Muscle layer of colon (tissue), 2 donors: Measurements from ENCODE around the gene CRP.
"Not testable (repeated sequence)": the region's sequence is repeated elsewhere in the genome, so short reads cannot be mapped to it uniquely, and the experiment has no call there.

Source experiments
- H3K27ac ChIP-seq: one replicate; pipeline ENCODE4 v1.7.0; 2013; ENCODE audit warnings: low read depth, mild to moderate bottlenecking, low read length, moderate library complexity
- H3K27me3 ChIP-seq, 2 donors: one replicate each; pipeline ENCODE4 v1.7.0; 2013; ENCODE audit warnings: low read length in 2 of 2, mild to moderate bottlenecking in 2 of 2; ENCODE audit not compliant: insufficient read depth in 2 of 2, control insufficient read depth in 1 of 2
- H3K36me3 ChIP-seq: one replicate; pipeline ENCODE4 v1.7.0; 2013; ENCODE audit warnings: mild to moderate bottlenecking, low read length; ENCODE audit not compliant: insufficient read depth
- H3K4me1 ChIP-seq: one replicate; pipeline ENCODE4 v1.7.0; 2013; ENCODE audit warnings: mild to moderate bottlenecking, low read length; ENCODE audit not compliant: insufficient read depth
- H3K4me3 ChIP-seq, 2 donors: one replicate each; pipeline ENCODE4 v1.7.0; 2013; ENCODE audit warnings: low read length in 2 of 2, low read depth in 1 of 2, mild to moderate bottlenecking in 1 of 2, moderate library complexity in 1 of 2
- H3K9ac ChIP-seq: one replicate; pipeline ENCODE4 v1.7.0; 2013; ENCODE audit warnings: low read length
- H3K9me3 ChIP-seq: one replicate; pipeline ENCODE4 v1.7.0; 2013; ENCODE audit warnings: mild to moderate bottlenecking, low read length
- donor health status: abdominal sarcoma.
- donor health status: Adenocarcinoma of cecum.

The CRP gene

DNA sequence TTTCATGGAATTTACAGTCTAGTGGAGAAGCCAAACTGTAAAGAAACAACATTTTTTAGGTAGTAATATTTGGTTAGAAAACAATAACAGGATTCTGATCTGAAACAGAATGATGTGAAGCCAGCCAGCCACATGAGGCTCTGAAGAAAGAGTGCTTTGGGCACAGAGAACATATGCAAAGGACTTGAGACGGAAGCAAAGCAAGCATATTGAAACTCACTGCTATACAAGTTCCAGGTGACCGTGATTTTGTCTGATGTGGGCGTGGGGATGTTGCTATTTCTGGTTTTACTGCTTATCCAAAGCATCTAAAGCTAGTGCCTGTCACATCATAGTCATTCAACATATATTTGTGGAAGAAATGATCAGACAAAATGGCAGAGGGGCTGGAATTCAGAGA, 14.7 kb downstream of the CRP start:
- no peaks in the 10 kb centered on the region for H3K4me1 ChIP-seq
- no peak overlapping the region for H3K4me3 ChIP-seq
- no peak overlapping the region for H3K9ac ChIP-seq
- H3K27me3 ChIP-seq: no peaks in the 10 kb centered on the region
- no peak overlapping the region for H3K27ac ChIP-seq
- no peaks in the 10 kb centered on the region for H3K36me3 ChIP-seq
- no peaks in the 10 kb centered on the region for H3K9me3 ChIP-seq

DNA sequence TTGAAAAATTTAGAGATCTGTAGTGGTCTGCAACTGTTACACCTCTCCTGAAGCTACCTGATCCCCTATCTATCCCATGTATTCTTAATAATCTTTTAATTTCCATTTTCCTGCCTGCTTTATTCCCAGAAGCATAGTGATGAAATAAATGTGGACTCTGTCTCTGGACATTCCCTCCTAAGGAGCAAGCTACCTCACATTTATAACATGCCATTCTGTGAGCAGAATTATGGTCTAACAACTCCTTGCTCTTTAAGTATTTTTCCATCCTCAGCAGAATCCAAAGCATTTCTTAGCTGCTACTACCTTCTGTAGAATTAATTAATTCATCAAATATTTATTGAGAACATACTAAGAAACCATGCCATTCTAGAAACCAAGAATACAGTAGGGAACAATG, 15.1 kb downstream of the CRP start:
- H3K36me3 ChIP-seq: no peaks in the 10 kb centered on the region
- H3K27me3 ChIP-seq: no peaks in the 10 kb centered on the region
- no peak overlapping the region for H3K9ac ChIP-seq
- no peaks in the 10 kb centered on the region for H3K9me3 ChIP-seq
- no peak overlapping the region for H3K4me3 ChIP-seq
- H3K27ac ChIP-seq: no peak overlapping the region
- H3K4me1 ChIP-seq: no peaks in the 10 kb centered on the region

DNA sequence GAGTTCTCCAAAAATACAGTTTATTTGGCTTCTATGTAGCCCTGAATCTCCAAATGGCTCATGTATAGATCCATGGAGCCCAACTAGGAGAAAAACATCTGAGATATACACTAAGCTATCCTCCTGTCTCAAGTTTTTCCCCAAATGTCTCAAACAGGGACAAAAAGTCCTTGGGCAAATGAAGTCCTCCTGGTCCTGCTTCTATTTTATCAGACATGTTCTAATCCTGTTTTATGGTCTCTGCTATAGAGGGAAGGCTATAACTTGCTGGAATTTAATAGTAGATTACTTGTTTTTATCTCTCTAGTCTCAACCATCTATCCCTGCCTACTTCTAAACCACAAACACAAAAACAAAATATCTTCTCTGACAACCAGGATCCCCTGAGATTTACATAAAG, 26.9 kb downstream of the CRP start:
- no peak overlapping the region for H3K27ac ChIP-seq

GRCh38 chr1:159686599-159687299, 27.6 kb downstream of the CRP start:
- H3K9ac ChIP-seq: no peak overlapping the region
- H3K27ac ChIP-seq: no peak overlapping the region
- no peaks in the 10 kb centered on the region for H3K27me3 ChIP-seq
- H3K4me1 ChIP-seq: no peaks in the 10 kb centered on the region
- no peak overlapping the region for H3K4me3 ChIP-seq
- no peaks in the 10 kb centered on the region for H3K9me3 ChIP-seq
- no peaks in the 10 kb centered on the region for H3K36me3 ChIP-seq

More for the DNA sequence above, 26.9 kb downstream of the CRP start:
- no peaks in the 10 kb centered on the region for H3K36me3 ChIP-seq
- no peaks in the 10 kb centered on the region for H3K9me3 ChIP-seq
- no peaks in the 10 kb centered on the region for H3K27me3 ChIP-seq
- H3K4me3 ChIP-seq: no peak overlapping the region
- no peaks in the 10 kb centered on the region for H3K4me1 ChIP-seq
- H3K9ac ChIP-seq: no peak overlapping the region

- Histone ChIP-seq H3K4me1 (no peaks in the 10 kb centered on the region), H3K36me3 (no peaks in the 10 kb centered on the region), H3K9me3 (no peaks in the 10 kb centered on the region), H3K9ac (no peak overlapping the region), H3K27me3 (no peaks in the 10 kb centered on the region), H3K27ac (no peak overlapping the region), H3K4me3 (no peak overlapping the region)
These were observed 35.5 kb downstream of the CRP start for GRCh38 chr1:159678939-159679338.

GRCh38 chr1:159675046-159675445, 39.3 kb downstream of the CRP start:
- Histone ChIP-seq H3K9me3 (no peaks in the 10 kb centered on the region), H3K4me1 (no peaks in the 10 kb centered on the region), H3K36me3 (no peaks in the 10 kb centered on the region), H3K4me3 (no peak overlapping the region), H3K9ac (no peak overlapping the region), H3K27ac (no peak overlapping the region), H3K27me3 (no peaks in the 10 kb centered on the region)

DNA sequence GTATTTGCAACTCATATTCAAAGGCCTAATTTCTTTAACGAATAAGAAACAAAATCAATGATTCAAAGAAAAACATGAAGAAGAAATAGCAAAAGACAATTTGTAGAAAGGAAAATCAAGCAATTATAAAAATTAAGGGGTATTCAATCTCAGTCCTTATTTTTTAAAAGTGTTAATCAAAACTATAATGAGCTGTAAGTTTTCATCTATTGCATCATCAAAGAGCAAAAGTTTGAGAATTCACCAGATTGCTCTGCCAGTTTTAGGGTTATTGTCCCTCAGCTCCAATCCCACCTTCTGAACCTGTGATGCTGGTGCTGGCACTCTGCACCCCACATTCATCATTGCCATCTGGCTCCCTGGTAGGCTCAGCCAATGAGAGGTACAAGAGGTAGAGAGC, 42.0 kb downstream of the CRP start:
- not testable (repeated sequence) for H3K9me3 ChIP-seq, H3K27me3 ChIP-seq, H3K36me3 ChIP-seq, H3K9ac ChIP-seq, H3K27ac ChIP-seq, H3K4me1 ChIP-seq, H3K4me3 ChIP-seq

DNA sequence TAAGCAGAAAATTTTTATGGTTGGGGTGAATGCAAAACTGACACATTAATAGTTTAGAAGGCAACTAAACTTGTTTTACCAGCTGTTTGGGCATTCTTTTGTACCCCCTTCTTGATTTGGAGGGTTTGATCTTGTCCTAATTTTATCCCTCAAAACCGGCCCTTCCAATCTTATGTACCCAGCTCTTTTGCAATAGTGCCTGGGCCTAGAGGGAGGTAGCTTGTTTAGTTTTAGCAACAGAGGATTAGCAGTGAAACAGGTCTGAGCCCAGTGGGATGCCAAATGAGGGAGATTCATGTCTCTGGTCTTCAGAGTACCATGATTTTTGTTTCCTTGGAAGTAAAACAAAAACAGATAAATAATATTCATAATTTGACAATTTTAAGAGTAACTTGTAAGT, 45.1 kb downstream of the CRP start:
- Histone ChIP-seq H3K4me3 (no peak overlapping the region), H3K27me3 (no peaks in the 10 kb centered on the region), H3K9ac (no peak overlapping the region), H3K9me3 (no peaks in the 10 kb centered on the region), H3K4me1 (no peaks in the 10 kb centered on the region), H3K27ac (no peak overlapping the region), H3K36me3 (no peaks in the 10 kb centered on the region)

GRCh38 chr1:159668739-159669138, 45.6 kb downstream of the CRP start:
- Histone ChIP-seq H3K36me3 (no peaks in the 10 kb centered on the region), H3K9me3 (no peaks in the 10 kb centered on the region), H3K4me1 (no peaks in the 10 kb centered on the region), H3K27me3 (no peaks in the 10 kb centered on the region), H3K9ac (no peak overlapping the region), H3K27ac (no peak overlapping the region), H3K4me3 (no peak overlapping the region)

DNA sequence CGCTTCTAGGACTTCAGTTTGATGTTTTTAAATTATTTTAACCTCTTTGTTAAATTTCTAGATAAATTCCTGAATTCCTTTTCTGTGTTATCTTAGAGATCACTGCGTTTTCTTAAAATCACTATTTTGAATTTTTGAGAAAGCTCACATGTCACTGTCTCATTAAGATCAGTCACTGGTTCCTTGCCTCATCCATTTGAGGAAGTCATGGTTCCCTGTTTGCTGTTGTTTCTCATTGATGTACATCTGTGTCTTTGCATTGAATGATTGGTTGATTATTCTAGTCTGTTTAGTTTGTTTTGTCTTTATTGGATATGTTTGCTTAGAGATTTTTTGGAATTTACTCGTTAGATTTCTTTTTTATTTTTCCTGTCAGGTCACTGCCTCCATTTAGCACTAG, 50.1 kb downstream of the CRP start:
- Histone ChIP-seq H3K9ac (no peak overlapping the region), H3K36me3 (no peaks in the 10 kb centered on the region), H3K9me3 (no peaks in the 10 kb centered on the region), H3K27me3 (no peaks in the 10 kb centered on the region), H3K4me1 (no peaks in the 10 kb centered on the region), H3K4me3 (no peak overlapping the region), H3K27ac (no peak overlapping the region)

- Histone ChIP-seq H3K9me3 (no peaks in the 10 kb centered on the region), H3K4me1 (no peaks in the 10 kb centered on the region), H3K27me3 (no peaks in the 10 kb centered on the region), H3K27ac (no peak overlapping the region), H3K9ac (no peak overlapping the region), H3K36me3 (no peaks in the 10 kb centered on the region), H3K4me3 (no peak overlapping the region)
These were observed 50.8 kb downstream of the CRP start for GRCh38 chr1:159663552-159663951.
